PC-9 (cell line): ENCODE measurements around the gene RPTOR.

Experiments
- EZH2 ChIP-seq: fragments of 200-600 bp; sonication (generic); IDR thresholded peaks from 2 replicates; pipeline ENCODE4 v1.8.0; 2017; ENCODE audit warnings: antibody characterized with exemption, low read depth
- TF ChIP-seq, protein P1 (sequence below): fragments of 200-600 bp; sonication (generic); conservative IDR thresholded peaks from 2 replicates; pipeline ENCODE4 v1.6.1; 2017; ENCODE audit warnings: mixed run types, antibody characterized with exemption, mild to moderate bottlenecking, moderate library complexity

DNA sequence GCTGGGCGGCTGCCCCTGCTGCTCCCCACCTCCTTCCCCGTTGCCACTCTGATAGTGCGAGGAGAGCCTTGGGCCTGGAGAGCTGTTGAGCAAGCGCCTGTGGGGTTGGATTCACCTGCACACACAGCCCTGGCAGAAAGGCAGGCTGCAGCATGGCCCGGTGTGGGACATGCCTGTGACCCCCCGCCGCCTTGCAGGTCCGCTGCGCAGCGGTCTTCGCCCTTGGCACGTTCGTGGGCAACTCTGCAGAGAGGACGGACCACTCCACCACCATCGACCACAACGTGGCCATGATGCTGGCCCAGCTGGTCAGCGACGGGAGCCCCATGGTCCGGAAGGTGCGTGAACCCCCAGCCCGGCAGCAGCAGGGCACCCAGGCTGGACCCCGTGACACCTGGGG is 340.2 kb downstream of the RPTOR start:
- TF ChIP-seq, protein P1, sequence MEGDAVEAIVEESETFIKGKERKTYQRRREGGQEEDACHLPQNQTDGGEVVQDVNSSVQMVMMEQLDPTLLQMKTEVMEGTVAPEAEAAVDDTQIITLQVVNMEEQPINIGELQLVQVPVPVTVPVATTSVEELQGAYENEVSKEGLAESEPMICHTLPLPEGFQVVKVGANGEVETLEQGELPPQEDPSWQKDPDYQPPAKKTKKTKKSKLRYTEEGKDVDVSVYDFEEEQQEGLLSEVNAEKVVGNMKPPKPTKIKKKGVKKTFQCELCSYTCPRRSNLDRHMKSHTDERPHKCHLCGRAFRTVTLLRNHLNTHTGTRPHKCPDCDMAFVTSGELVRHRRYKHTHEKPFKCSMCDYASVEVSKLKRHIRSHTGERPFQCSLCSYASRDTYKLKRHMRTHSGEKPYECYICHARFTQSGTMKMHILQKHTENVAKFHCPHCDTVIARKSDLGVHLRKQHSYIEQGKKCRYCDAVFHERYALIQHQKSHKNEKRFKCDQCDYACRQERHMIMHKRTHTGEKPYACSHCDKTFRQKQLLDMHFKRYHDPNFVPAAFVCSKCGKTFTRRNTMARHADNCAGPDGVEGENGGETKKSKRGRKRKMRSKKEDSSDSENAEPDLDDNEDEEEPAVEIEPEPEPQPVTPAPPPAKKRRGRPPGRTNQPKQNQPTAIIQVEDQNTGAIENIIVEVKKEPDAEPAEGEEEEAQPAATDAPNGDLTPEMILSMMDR: no peak
- no peak for TF ChIP-seq EZH2
